HG03565 (cell line): Measurements from ENCODE around the gene RAB11B.
"Not testable (repeated sequence)": the region's sequence is repeated elsewhere in the genome, so short reads cannot be mapped to it uniquely, and the experiment has no call there.

Source experiments
- ATAC-seq: cut with Tn5 transposase; IDR thresholded peaks from one replicate; pipeline ENCODE4 v1.9.1; 2021; ENCODE audit warnings: mild to moderate bottlenecking, moderate library complexity; ENCODE audit not compliant: unreplicated experiment

The RAB11B gene

GRCh38 chr19:8425331-8425730 is 35.2 kb downstream of the RAB11B start:
- not testable (repeated sequence) for ATAC-seq

GRCh38 chr19:8426283-8426682 is 36.1 kb downstream of the RAB11B start:
- ATAC-seq = no peak

GRCh38 chr19:8429044-8429443 is 38.9 kb downstream of the RAB11B start:
- ATAC-seq = no peak

- ATAC-seq = no peak
Measured at GRCh38 chr19:8429826-8430225, 39.7 kb downstream of the RAB11B start.

GRCh38 chr19:8430650-8431049 is 40.5 kb downstream of the RAB11B start:
- ATAC-seq = no peak

GRCh38 chr19:8438236-8438635 is 48.1 kb downstream of the RAB11B start:
- no peak for ATAC-seq

GRCh38 chr19:8441725-8442544 is 51.8 kb downstream of the RAB11B start:
- no peak for ATAC-seq

- not testable (repeated sequence) for ATAC-seq
Measured at GRCh38 chr19:8444140-8444676, 54.0 kb downstream of the RAB11B start.

- peak; percentile 88 for ATAC-seq
Measured at GRCh38 chr19:8444677-8445487, 54.7 kb downstream of the RAB11B start, which contains the start of gene HNRNPM. Gene HNRNPM, plus strand, starts transcription at chr19:8444975. Its CDS starts 24 bp downstream, at chr19:8444999.

GRCh38 chr19:8445488-8446001 is 55.4 kb downstream of the RAB11B start:
- peak; percentile 1 for ATAC-seq

GRCh38 chr19:8446061-8446709 is 56.0 kb downstream of the RAB11B start:
- ATAC-seq = no peak

GRCh38 chr19:8449830-8450229 is 59.7 kb downstream of the RAB11B start:
- no peak for ATAC-seq

- ATAC-seq = no peak
Measured at GRCh38 chr19:8451377-8451776, 61.2 kb downstream of the RAB11B start.

- no peak for ATAC-seq
Measured at GRCh38 chr19:8451885-8452284, 61.7 kb downstream of the RAB11B start.

GRCh38 chr19:8452446-8453123 is 62.4 kb downstream of the RAB11B start:
- no peak for ATAC-seq

GRCh38 chr19:8453616-8454015 is 63.5 kb downstream of the RAB11B start:
- ATAC-seq = no peak
